Breast epithelium (tissue), 4 donors: ENCODE results near the gene GREB1L. TPM values are rescaled to one million over a fixed set of nuclear protein-coding genes. Genes with fewer than 3 reads are reported as not detected.

Experiments
- DNase-seq, 2 donors: peaks; one replicate each; pipeline ENCODE4 v3.0.0-alpha.2; 2019; ENCODE audit warnings: low spot score in 2 of 2
- H3K27ac ChIP-seq, 2 donors: fragments of 200-600 bp; sonication (generic) in 1 of 2; one replicate each; pipeline ENCODE4 v1.5.1; 2016 to 2019; ENCODE audit warnings: mild to moderate bottlenecking in 1 of 2
- H3K27me3 ChIP-seq, 2 donors: fragments of 200-600 bp; sonication (generic) in 1 of 2; one replicate each; pipeline versions ENCODE4 v1.5.1 to v1.6.0; 2017 to 2019; ENCODE audit warnings: control low read depth in 1 of 2, mild to moderate bottlenecking in 1 of 2
- H3K36me3 ChIP-seq: fragments of 200-600 bp; one replicate; pipeline ENCODE4 v1.5.1; 2019
- H3K4me1 ChIP-seq, 2 donors: fragments of 200-600 bp; sonication (generic); one replicate each; pipeline ENCODE4 v1.5.1; 2016 to 2019; ENCODE audit warnings: control low read depth in 1 of 2
- H3K4me3 ChIP-seq, 3 donors: fragments of 200-600 bp; sonication (generic); 1 replicate in 2 of 3; 2 replicates in 1 of 3; pipeline ENCODE4 v1.5.1; 2016 to 2019; ENCODE audit warnings: mild to moderate bottlenecking in 3 of 3, moderate library complexity in 2 of 3
- H3K9me3 ChIP-seq, 2 donors: fragments of 200-600 bp; sonication (generic) in 1 of 2; one replicate each; pipeline ENCODE4 v1.5.1; 2016 to 2019; ENCODE audit warnings: control low read depth in 1 of 2
- CTCF ChIP-seq, 3 donors: fragments of 450-650 bp; IDR thresholded peaks; one replicate each; pipeline ENCODE4 v1.5.1; 2016 to 2017; ENCODE audit warnings: antibody characterized with exemption in 3 of 3, mild to moderate bottlenecking in 3 of 3, moderate library complexity in 3 of 3
- POLR2A ChIP-seq: fragments of 450-650 bp; IDR thresholded peaks from one replicate; pipeline ENCODE4 v1.6.1; 2016; ENCODE audit warnings: antibody characterized with exemption, mild to moderate bottlenecking, moderate library complexity
- POLR2AphosphoS5 ChIP-seq, 3 donors: sonication (generic); formaldehyde crosslinking; IDR thresholded peaks; one replicate each; pipeline ENCODE4 v1.6.1; 2017; ENCODE audit warnings: antibody characterized with exemption in 3 of 3
- intact Hi-C: fragments of 100-400 bp; cut with DNase I; formaldehyde crosslinking; loops from one replicate; pipeline ENCODE4 v1.15.1; 2023; ENCODE audit warnings: low total_unique reads
- total RNA-seq, 3 donors: library from RNA; depleted of rRNA; stranded (reverse); fragments of >200 nt; gene quantifications; one replicate each; pipeline ENCODE4 v1.1.0, GENCODE V29; 2016

The GREB1L gene
- total RNA-seq, 3 donors from 2014 or later: 6.6 to 75.7 (median 8.9) TPM

- intact Hi-C loops: no loop called here
- DNase-seq: no peak
- H3K4me3 ChIP-seq: no peak overlapping the region
- H3K27me3 ChIP-seq: no peaks in the 10 kb centered on the region
- H3K4me1 ChIP-seq: no peaks in the 10 kb centered on the region
- H3K36me3 ChIP-seq: no peaks in the 10 kb centered on the region
- no peaks in the 10 kb centered on the region for H3K9me3 ChIP-seq
- H3K27ac ChIP-seq: no peak overlapping the region
- TF ChIP-seq POLR2A (no peak), POLR2AphosphoS5 (IDR thresholded peaks at IDR 0.05) (no peak), CTCF (IDR thresholded peaks at IDR 0.05) (no peak)
Observed at GRCh38 chr18:21303445-21303844, 61.4 kb downstream of the GREB1L start.

GRCh38 chr18:21303895-21304294, 61.9 kb downstream of the GREB1L start:
- no peaks in the 10 kb centered on the region for H3K9me3 ChIP-seq
- no peak overlapping the region for H3K4me3 ChIP-seq
- intact Hi-C loops: no loop called here
- no peaks in the 10 kb centered on the region for H3K27me3 ChIP-seq
- no peaks in the 10 kb centered on the region for H3K36me3 ChIP-seq
- no peaks in the 10 kb centered on the region for H3K4me1 ChIP-seq
- DNase-seq: no peak
- no peak overlapping the region for H3K27ac ChIP-seq
- TF ChIP-seq CTCF (IDR thresholded peaks at IDR 0.05) (no peak), POLR2A (no peak), POLR2AphosphoS5 (IDR thresholded peaks at IDR 0.05) (no peak)

GRCh38 chr18:21305621-21306020, 63.6 kb downstream of the GREB1L start:
- H3K27me3 ChIP-seq: no peaks in the 10 kb centered on the region
- no peak overlapping the region for H3K27ac ChIP-seq
- intact Hi-C loops: no loop called here
- no peak for TF ChIP-seq CTCF (IDR thresholded peaks at IDR 0.05)
- no peak for TF ChIP-seq POLR2A
- no peak for TF ChIP-seq POLR2AphosphoS5 (IDR thresholded peaks at IDR 0.05)
- H3K36me3 ChIP-seq: no peaks in the 10 kb centered on the region
- H3K9me3 ChIP-seq: no peaks in the 10 kb centered on the region
- no peaks in the 10 kb centered on the region for H3K4me1 ChIP-seq
- no peak for DNase-seq
- H3K4me3 ChIP-seq: no peak overlapping the region

- intact Hi-C loops: no loop called here
- no peak overlapping the region for H3K4me3 ChIP-seq
- H3K4me1 ChIP-seq: no peaks in the 10 kb centered on the region
- no peaks in the 10 kb centered on the region for H3K9me3 ChIP-seq
- no peak for DNase-seq
- H3K27ac ChIP-seq: no peak overlapping the region
- H3K27me3 ChIP-seq: no peaks in the 10 kb centered on the region
- H3K36me3 ChIP-seq: no peaks in the 10 kb centered on the region
- no peak for TF ChIP-seq POLR2AphosphoS5 (IDR thresholded peaks at IDR 0.05)
- no peak for TF ChIP-seq CTCF (IDR thresholded peaks at IDR 0.05)
- TF ChIP-seq POLR2A: no peak
Observed at GRCh38 chr18:21306368-21306767, 64.3 kb downstream of the GREB1L start.

- intact Hi-C loops: no loop called here
- H3K27me3 ChIP-seq: no peaks in the 10 kb centered on the region
- TF ChIP-seq POLR2AphosphoS5 (IDR thresholded peaks at IDR 0.05): no peak
- TF ChIP-seq POLR2A: no peak
- TF ChIP-seq CTCF (IDR thresholded peaks at IDR 0.05): no peak
- no peak overlapping the region for H3K27ac ChIP-seq
- H3K9me3 ChIP-seq: no peaks in the 10 kb centered on the region
- H3K36me3 ChIP-seq: no peaks in the 10 kb centered on the region
- H3K4me3 ChIP-seq: no peak overlapping the region
- DNase-seq: no peak
- no peaks in the 10 kb centered on the region for H3K4me1 ChIP-seq
Observed at GRCh38 chr18:21307578-21307977, 65.5 kb downstream of the GREB1L start.
